Endothelial cell of umbilical vein (primary cell): Measurements from ENCODE around the gene EFNA5. TPM values are rescaled to one million over a fixed set of nuclear protein-coding genes. Genes with fewer than 3 reads are reported as not detected.

Experiments
- BruUV-seq: library from RNA; stranded (reverse); fragments of 400-500 nt; replicated peaks from 2 replicates; lab custom pipeline; 2021; lab: Mats Ljungman, UMichigan
- CTCF ChIA-PET: fragments of 300-600, 350-600 bp; sonication (Branson Sonifier 250); formaldehyde crosslinking; loops from one replicate; lab custom pipeline; 2021; ENCODE audit warnings: antibody characterized with exemption, inconsistent platforms; lab: Charles Lee
- POLR2A ChIA-PET: fragments of 300-600, 350-600 bp; sonication (Branson Sonifier 250); formaldehyde crosslinking; loops from one replicate; lab custom pipeline; 2021; ENCODE audit warnings: antibody characterized with exemption, inconsistent platforms; lab: Charles Lee
- DNase-seq: peaks from one replicate; pipeline ENCODE4 v3.0.0-alpha.2; 2011; ENCODE audit warnings: low read depth, low spot score
- FAIRE-seq: peaks from 2 replicates; lab custom pipeline; 2011; peaks lifted over from hg19 to GRCh38; lab: Jason Lieb, UNC
- H2AFZ ChIP-seq: 2 replicates; pipeline ENCODE4 v1.6.0; 2012; ENCODE audit warnings: low read depth, low read length, control low read depth, inconsistent platforms
- H3K27ac ChIP-seq: 2 replicates; pipeline ENCODE4 v1.5.1; 2011; ENCODE audit warnings: low read depth, mild to moderate bottlenecking, control low read depth, low read length, moderate library complexity; ENCODE audit not compliant: insufficient read depth
- H3K27me3 ChIP-seq, 2 experiments: 2 replicates each; pipeline versions ENCODE4 v1.6.0 to v1.6.1; 2011; ENCODE audit warnings: low read length in 2 of 2, mixed read lengths in 1 of 2; ENCODE audit not compliant: control insufficient read depth in 2 of 2, insufficient read depth in 2 of 2
- H3K36me3 ChIP-seq, 2 experiments: 2 replicates in 1 of 2; 3 replicates in 1 of 2; pipeline ENCODE4 v1.5.1; 2011; ENCODE audit warnings: low read length in 2 of 2, mild to moderate bottlenecking in 1 of 2, moderate library complexity in 1 of 2; ENCODE audit not compliant: control insufficient read depth in 2 of 2, insufficient read depth in 2 of 2; ENCODE audit errors: extremely low read depth in 1 of 2
- H3K4me1 ChIP-seq: 3 replicates; pipeline ENCODE4 v1.5.1; 2011; ENCODE audit warnings: mild to moderate bottlenecking, low read length; ENCODE audit not compliant: control insufficient read depth, insufficient read depth; ENCODE audit errors: extremely low read depth
- H3K4me2 ChIP-seq: 2 replicates; pipeline ENCODE4 v1.6.1; 2011; ENCODE audit warnings: low read length, control low read depth, mixed read lengths; ENCODE audit not compliant: insufficient read depth
- H3K4me3 ChIP-seq, 3 experiments: fragments of 200-600 bp in 1 of 3; sonication (generic), shearing (Covaris generic) in 1 of 3; replicated peaks in 1 of 3; 2 replicates each; pipeline ENCODE4 v1.5.1; 2011 to 2016; ENCODE audit warnings: control low read depth in 3 of 3, low read length in 3 of 3, mild to moderate bottlenecking in 2 of 3, inconsistent platforms in 1 of 3, low read depth in 1 of 3, moderate library complexity in 1 of 3; ENCODE audit not compliant: insufficient read depth in 1 of 3
- H3K79me2 ChIP-seq: 2 replicates; pipeline ENCODE4 v1.6.0; 2012; ENCODE audit warnings: low read length, inconsistent platforms; ENCODE audit not compliant: control insufficient read depth, insufficient read depth
- H3K9ac ChIP-seq: replicated peaks from 2 replicates; pipeline ENCODE3; 2011; ENCODE audit warnings: low read length, control low read depth; ENCODE audit not compliant: insufficient read depth; ENCODE audit errors: extremely low read depth
- H3K9me1 ChIP-seq: replicated peaks from 3 replicates; pipeline ENCODE4 v1.6.0; 2011; ENCODE audit warnings: mild to moderate bottlenecking, low read length; ENCODE audit not compliant: control insufficient read depth, insufficient read depth; ENCODE audit errors: extremely low read depth
- H3K9me3 ChIP-seq: replicated peaks from 2 replicates; pipeline ENCODE4 v1.5.1; 2012; ENCODE audit warnings: low read length, inconsistent platforms; ENCODE audit not compliant: control insufficient read depth, insufficient read depth
- H4K20me1 ChIP-seq: replicated peaks from 2 replicates; pipeline ENCODE3; 2011; ENCODE audit warnings: mild to moderate bottlenecking, low read length; ENCODE audit not compliant: control insufficient read depth, insufficient read depth; ENCODE audit errors: extremely low read depth
- EZH2 ChIP-seq: IDR thresholded peaks from 2 replicates; pipeline ENCODE4 v1.6.1; 2012; ENCODE audit warnings: borderline replicate concordance, low read depth, mild to moderate bottlenecking, moderate library complexity, low read length, inconsistent platforms; ENCODE audit not compliant: severe bottlenecking
- FOS ChIP-seq: IDR thresholded peaks from 2 replicates; pipeline ENCODE4 v1.6.1; 2011; ENCODE audit warnings: mild to moderate bottlenecking, low read length, moderate library complexity, borderline replicate concordance; ENCODE audit not compliant: insufficient read depth
- GATA2 ChIP-seq: IDR thresholded peaks from 2 replicates; pipeline ENCODE4 v1.7.0; 2011; ENCODE audit warnings: low read depth, mild to moderate bottlenecking, moderate library complexity, mixed read lengths, low read length; ENCODE audit not compliant: insufficient read length, insufficient read depth
- JUN ChIP-seq: IDR thresholded peaks from 2 replicates; pipeline ENCODE4 v1.6.1; 2011; ENCODE audit warnings: borderline replicate concordance, low read depth; ENCODE audit not compliant: insufficient read length, insufficient read depth
- MYC ChIP-seq: IDR thresholded peaks from one replicate; pipeline ENCODE4 v1.6.1; 2011; ENCODE audit warnings: mild to moderate bottlenecking, low read depth, low read length
- POLR2A ChIP-seq: IDR thresholded peaks from 2 replicates; pipeline ENCODE4 v1.6.1; 2012; ENCODE audit warnings: low read depth, mild to moderate bottlenecking, control low read depth, low read length
- POLR2AphosphoS5 ChIP-seq: IDR thresholded peaks from 2 replicates; pipeline ENCODE4 v1.6.1; 2012; ENCODE audit warnings: low read depth, mild to moderate bottlenecking, control low read depth, low read length, moderate library complexity; ENCODE audit not compliant: insufficient read depth
- dilution Hi-C: fragments of 300-500 bp; cut with MboI; formaldehyde crosslinking; loops from one replicate; pipeline ENCODE4 v1.15.0; 2019; ENCODE audit warnings: low sequenced_read_pairs; ENCODE audit not compliant: extremely low pct_ligation_motif_present
- intact Hi-C: fragments of 100-400 bp; cut with micrococcal nuclease; formaldehyde crosslinking; loops from one replicate; pipeline ENCODE4 v1.10.0; 2022
- polyA plus RNA-seq, 4 experiments: library from polyadenylated mRNA; depleted of rRNA in 3 of 4; stranded (reverse) in 3 of 4; unstranded in 1 of 4; fragments of >200 nt; gene quantifications; 2 replicates each; pipeline versions ENCODE4 v1.2.1 to v1.2.3, GENCODE V29; 2011 to 2012; ENCODE audit warnings: missing spikeins in 1 of 4
- total RNA-seq: library from RNA; stranded (reverse); gene quantifications from 2 replicates; pipeline ENCODE4 v1.2.3, GENCODE V29; 2021
- TF ChIP-seq, protein P1 (sequence below): IDR thresholded peaks from 2 replicates; pipeline ENCODE4 v1.6.1; 2011; ENCODE audit not compliant: insufficient read depth, insufficient read length
- TF ChIP-seq, protein P2 (sequence below), 2 donors: IDR thresholded peaks; 1 replicate in 1 of 2; 2 replicates in 1 of 2; pipeline ENCODE4 v1.5.1; 2011; ENCODE audit warnings: low read length in 2 of 2, mild to moderate bottlenecking in 2 of 2, moderate library complexity in 2 of 2, control low read depth in 1 of 2, inconsistent platforms in 1 of 2, low read depth in 1 of 2; ENCODE audit not compliant: insufficient read depth in 1 of 2; ENCODE audit errors: extremely low read depth in 1 of 2

The EFNA5 gene
- total and polyA plus RNA-seq, 2 donors (not counting 3 experiments of a cell fraction or from before 2014, with no cell fraction given), result 13.6 to 22.1 TPM

DNA sequence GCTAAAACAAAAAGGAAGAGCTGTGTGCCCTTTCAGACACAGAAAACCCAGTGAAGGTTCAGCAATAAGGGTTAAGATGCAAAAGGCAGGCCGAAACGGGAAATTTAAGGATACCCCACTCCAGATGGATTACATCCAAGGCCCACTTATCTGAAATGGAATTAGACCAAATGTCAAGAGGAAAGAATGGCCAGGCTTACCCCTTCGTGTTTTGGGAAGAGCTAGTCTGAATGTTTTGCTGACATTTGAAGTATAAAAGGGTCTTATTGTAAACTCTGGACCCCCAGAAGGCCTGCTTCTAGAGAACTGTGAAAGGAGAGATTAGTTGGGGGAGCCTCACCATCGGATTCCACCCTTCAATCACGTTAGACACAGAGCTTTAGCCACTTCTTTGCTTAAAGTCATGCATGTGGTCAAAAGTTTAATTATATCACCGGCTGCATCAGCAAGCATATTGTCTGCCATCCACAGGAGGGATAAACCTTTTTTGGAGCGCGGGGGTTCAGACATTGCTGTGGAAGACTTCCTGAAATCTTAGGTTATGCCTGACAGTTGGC lies 93.3 kb downstream of the EFNA5 start:
- Histone ChIP-seq H3K4me1 (peaks cover 16% of the 10 kb centered on the region), H3K4me2 (no peak overlapping the region), H3K27ac (no peak overlapping the region), H3K36me3 (no peaks in the 10 kb centered on the region), H3K79me2 (peaks cover 3% of the 10 kb centered on the region), H2AFZ (no peak overlapping the region), H3K4me3 (no peak overlapping the region), H3K9me3 (no peaks in the 10 kb centered on the region), H3K27me3 (no peaks in the 10 kb centered on the region), H4K20me1 (no peaks in the 10 kb centered on the region), H3K9me1 (no peaks in the 10 kb centered on the region), H3K9ac (no peak overlapping the region)
- ChIA-PET CTCF (no interaction called here), POLR2A (no interaction called here)
- FAIRE-seq, result no peak
- intact Hi-C loops (loop anchor here (2.0 to 10.0 kb wide), 3 partner anchors 21 to 1313 kb away; no protein-coding TSS in a partner anchor), dilution Hi-C loops (no loop called here)
- no peak for DNase-seq
- no TSS peak for BruUV-seq
- TF ChIP-seq, protein P1, sequence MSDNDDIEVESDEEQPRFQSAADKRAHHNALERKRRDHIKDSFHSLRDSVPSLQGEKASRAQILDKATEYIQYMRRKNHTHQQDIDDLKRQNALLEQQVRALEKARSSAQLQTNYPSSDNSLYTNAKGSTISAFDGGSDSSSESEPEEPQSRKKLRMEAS, result no peak
- no peak for TF ChIP-seq EZH2
- no peak for TF ChIP-seq GATA2
- TF ChIP-seq POLR2A, result no peak
- no peak for TF ChIP-seq JUN
- TF ChIP-seq, protein P2, sequence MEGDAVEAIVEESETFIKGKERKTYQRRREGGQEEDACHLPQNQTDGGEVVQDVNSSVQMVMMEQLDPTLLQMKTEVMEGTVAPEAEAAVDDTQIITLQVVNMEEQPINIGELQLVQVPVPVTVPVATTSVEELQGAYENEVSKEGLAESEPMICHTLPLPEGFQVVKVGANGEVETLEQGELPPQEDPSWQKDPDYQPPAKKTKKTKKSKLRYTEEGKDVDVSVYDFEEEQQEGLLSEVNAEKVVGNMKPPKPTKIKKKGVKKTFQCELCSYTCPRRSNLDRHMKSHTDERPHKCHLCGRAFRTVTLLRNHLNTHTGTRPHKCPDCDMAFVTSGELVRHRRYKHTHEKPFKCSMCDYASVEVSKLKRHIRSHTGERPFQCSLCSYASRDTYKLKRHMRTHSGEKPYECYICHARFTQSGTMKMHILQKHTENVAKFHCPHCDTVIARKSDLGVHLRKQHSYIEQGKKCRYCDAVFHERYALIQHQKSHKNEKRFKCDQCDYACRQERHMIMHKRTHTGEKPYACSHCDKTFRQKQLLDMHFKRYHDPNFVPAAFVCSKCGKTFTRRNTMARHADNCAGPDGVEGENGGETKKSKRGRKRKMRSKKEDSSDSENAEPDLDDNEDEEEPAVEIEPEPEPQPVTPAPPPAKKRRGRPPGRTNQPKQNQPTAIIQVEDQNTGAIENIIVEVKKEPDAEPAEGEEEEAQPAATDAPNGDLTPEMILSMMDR (IDR thresholded peaks at IDR 0.05; ENCODE audit: extremely low read depth in 1 of 2, insufficient read depth in 1 of 2, low read depth in 1 of 2, low read length in 2 of 2), result no peak
- TF ChIP-seq MYC, result no peak
- no peak for TF ChIP-seq FOS
- no peak for TF ChIP-seq POLR2AphosphoS5
